HG03025 (cell line): ENCODE data around the gene SYNE2.

Source experiments
- ATAC-seq: cut with Tn5 transposase; IDR thresholded peaks from one replicate; pipeline ENCODE4 v1.9.1; 2021; ENCODE audit warnings: mild to moderate bottlenecking, moderate library complexity; ENCODE audit not compliant: unreplicated experiment, low FRiP score

The SYNE2 gene

GRCh38 chr14:63952933-63953437, 100.2 kb downstream of the SYNE2 start:
- no peak for ATAC-seq

DNA sequence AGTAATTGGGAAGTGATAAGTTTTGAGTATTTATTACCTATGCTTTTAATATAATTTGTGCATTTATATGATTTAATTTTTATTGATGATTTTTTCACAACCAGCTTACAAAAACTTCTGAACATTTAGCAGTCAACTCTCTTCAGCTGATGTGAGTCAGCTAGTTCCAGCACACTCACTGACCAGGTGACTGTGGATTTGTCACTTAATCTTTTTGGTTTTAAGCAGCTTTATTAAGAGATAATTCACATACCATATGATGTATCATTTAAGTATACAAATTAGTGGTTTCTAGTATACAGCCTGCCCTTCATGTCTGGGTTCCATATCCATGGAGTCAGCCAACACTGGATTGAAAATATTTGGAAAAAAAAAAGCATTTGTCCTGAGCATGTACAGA, 103.5 kb downstream of the SYNE2 start:
- ATAC-seq: no peak

- no peak for ATAC-seq
These were observed 108.2 kb downstream of the SYNE2 start for GRCh38 chr14:63960926-63961567.

- ATAC-seq: no peak
These were observed 110.1 kb downstream of the SYNE2 start for GRCh38 chr14:63962906-63963305.

- ATAC-seq: no peak
These were observed 110.6 kb downstream of the SYNE2 start for GRCh38 chr14:63963439-63963838.

GRCh38 chr14:63964113-63964512, 111.3 kb downstream of the SYNE2 start:
- no peak for ATAC-seq

GRCh38 chr14:63966407-63966806, 113.6 kb downstream of the SYNE2 start:
- no peak for ATAC-seq

DNA sequence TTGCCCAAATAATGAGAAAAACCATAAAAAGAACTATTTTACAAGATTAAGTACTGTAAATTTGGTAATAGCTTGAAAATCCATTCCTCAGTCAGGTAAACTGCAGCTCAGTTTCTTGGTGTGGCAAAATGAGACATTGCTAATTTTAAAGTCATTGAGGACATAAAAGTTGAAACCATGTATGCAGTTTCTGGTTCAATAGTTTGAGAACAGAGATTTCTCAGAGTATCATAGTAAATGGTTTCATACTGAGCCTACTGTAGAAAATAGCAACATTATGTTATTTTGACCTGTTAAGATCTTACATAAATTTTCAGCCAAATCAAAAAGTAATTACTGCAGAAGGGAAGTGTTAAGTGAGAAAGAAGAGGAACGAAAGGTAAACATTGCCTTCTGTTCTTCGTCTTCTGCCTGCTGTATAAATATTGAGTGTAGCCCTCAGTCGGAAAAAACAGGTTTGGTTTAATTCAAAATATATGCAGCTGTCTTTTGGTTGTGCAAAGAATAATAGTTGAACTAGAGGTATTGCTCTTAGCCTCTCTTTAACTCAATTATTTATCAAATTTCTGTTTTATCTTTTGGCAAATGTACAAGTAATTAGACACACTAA, 119.6 kb downstream of the SYNE2 start:
- ATAC-seq: peak; percentile 55

DNA sequence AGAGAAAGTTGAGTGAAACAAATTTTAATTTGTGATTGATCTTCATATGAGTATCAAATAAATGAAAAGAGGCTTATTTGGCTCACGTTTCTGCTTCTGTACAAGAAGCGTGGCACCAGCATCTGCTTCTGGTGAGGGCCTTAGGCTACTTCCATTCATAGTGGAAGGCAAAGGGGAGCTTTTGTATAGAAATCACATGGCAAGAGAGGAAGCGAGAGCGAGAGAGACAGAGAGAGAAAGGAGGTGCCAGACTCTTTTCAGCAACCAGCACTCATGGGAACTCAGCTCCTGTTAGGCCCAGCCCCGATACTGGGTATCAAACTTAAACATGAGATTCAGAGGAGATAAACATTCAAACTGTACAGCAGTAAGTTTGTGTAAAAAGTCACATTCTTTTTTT, 121.4 kb downstream of the SYNE2 start:
- ATAC-seq: no peak

DNA sequence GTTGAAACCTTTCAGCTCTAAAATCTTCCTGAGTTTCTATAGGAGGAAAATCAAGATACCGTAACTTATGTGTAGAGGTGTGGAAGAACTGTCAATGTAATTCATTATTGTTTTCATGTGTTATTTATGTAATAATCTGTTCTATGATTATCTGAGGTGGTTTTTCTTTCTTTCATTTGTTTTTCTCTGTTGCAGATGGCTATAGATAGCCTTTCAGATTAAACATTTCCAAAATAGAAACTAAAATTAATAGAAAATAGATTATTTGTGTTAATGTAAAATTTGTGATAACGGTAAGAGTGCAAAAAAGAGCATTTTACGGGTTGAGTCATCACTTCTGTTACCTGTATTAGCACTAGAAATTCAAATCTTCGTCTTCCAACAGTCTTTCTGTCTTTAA, 128.8 kb downstream of the SYNE2 start:
- ATAC-seq: no peak

DNA sequence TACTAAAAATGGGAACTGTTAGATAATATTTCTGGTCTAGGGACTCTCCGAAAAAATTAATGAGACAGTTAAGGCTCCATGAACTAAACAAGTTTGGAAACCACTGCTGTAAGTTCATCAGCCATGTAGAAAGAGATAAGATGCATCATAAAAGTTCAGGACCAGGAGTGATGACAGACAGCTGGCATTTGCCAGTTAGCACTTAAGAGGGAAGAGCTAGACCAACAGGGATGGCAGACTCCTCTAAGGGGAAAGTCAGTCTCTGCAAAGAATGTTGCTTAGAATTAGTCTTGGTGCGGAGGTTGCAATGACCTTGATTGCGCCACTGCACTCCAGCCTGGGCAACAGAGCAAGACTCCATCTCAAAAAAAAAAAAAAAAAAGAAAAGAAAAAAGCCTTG, 129.4 kb downstream of the SYNE2 start:
- no peak for ATAC-seq

DNA sequence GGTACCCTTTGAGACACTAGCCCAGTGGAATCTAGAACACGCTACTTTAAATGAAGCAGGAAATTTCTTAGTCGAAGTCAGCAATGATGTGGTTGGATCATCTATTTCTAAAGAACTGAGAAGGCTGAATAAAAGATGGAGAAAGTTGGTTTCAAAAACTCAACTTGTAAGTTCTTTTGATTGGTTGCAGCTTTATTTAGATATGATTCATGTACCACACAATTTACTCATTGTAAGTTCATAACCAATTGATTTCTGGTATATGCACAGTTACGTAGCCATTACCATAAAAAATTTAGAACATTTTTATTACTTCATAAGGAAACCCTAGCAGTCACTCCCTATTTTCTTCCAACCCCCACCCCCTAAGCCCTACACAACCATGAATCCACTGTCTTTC, 129.8 kb downstream of the SYNE2 start:
- ATAC-seq: no peak

DNA sequence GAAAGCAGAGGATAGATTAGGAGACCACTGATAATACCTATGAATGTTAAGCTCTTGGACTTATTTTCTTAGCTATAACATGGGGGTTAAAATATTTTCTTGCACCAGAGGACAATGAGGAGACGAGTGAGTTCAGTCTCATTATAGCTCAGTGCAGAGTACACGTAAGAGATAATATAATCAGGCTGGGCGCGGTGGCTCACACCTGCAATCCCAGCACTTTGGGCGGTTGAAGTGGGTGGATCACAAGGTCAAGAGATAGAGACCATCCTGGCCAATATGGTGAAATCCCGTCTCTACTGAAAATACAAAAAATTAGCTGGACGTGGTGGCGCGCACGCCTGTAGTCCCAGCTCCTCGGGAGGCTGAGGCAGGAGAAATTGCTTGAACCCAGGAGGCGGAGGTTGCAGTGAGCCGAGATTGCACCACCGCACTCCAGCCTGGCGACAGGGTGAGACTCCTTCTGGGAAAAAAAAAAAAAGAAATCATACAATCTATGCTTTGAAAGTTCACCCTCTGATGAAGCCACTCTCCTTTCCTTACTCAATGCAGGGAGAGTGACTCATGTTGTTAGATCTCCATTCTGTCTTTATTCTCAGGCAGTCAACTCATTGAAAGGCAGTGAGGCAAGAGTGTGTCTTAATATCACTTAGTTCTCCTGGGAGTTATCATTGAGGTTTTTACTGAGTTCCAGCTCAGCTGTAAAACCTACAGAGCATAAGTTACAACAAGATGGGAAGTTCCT, 134.2 kb downstream of the SYNE2 start:
- ATAC-seq: no peak

GRCh38 chr14:63988579-63988978, 135.8 kb downstream of the SYNE2 start:
- no peak for ATAC-seq

DNA sequence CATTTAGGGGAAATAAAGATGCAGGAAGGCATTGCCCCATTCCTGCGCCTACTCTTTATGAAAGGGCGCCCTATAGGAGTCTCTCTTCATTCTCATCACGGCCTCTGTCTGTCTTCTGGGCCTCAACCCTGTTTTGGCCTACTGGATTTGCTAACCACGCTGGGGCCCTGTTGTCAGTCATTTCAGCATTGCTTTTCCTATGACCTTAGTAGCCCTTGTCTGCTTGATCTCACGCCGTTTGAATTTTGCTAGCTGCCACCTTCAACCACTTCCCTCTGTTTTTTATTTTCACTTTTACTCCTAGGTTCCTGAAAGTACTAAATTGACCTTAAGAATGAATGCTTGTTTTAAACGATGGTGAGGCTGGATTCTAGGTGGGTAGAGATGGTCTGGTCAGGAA, 139.0 kb downstream of the SYNE2 start:
- no peak for ATAC-seq

GRCh38 chr14:63992858-63993257, 140.1 kb downstream of the SYNE2 start:
- ATAC-seq: no peak

DNA sequence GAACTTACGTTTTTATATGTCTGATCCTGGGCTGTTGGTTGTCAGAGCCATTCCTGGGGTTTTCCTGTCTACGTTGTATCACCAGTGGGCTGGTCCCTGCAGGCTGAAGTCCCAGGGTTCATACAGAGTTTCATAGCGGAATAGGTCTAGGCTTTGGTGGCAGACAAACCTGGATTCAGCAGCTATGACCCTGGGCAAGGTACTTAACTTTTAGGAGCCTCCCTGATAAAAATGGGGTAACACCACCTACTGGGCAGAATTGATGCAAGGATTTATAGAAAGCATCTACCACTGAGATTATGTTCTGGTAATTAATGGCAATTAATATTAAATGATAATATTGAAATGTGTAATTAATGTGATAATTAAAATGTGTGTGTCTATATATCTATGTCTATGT, 141.2 kb downstream of the SYNE2 start:
- no peak for ATAC-seq

DNA sequence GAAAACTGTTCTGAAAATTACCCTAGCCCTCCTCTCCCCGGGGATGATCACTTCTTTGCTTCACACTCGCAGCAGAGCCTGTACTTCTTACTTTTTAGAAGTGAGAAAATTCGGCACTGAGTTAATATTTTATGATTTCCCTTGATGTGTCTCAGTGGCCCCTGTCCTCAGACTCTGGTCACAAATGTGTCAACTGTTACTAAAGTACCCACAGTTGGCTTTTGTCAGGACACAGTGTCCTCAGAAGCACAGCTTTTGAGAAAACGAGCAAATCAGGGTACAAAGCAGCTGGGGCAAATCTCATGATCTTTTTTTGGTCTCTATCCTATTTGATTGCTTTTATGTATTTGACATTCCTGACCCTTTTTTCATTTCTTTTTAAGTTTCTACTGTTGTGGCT, 142.5 kb downstream of the SYNE2 start:
- ATAC-seq: no peak

DNA sequence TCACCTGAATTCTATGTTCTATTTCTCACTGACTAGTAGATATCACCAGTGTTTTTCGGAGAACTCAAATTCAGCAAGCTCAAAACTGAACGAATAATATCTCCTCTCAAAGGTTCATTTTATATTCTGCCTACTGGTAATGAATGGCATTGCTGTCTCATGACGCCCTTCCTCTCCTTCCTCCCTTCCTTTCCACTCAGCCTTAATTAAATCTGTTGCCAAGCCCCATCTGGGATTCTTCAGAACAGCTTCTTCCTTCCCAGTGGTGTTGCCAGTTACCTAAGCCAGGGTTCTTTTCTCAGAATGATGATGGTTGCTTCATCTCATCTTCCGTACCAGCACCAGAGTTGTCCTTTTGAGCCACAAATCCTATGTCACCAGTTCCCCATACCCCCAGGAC, 143.2 kb downstream of the SYNE2 start:
- no peak for ATAC-seq

GRCh38 chr14:63996625-63997220, 143.9 kb downstream of the SYNE2 start:
- no peak for ATAC-seq

GRCh38 chr14:64000749-64001148, 147.9 kb downstream of the SYNE2 start:
- ATAC-seq: no peak
